EL (cell line): ENCODE measurements around the gene PNLDC1.
"Not testable (repeated sequence)": the region's sequence is repeated elsewhere in the genome, so short reads cannot be mapped to it uniquely, and the experiment has no call there.

Experiments used
- DNase-seq: peaks from one replicate; pipeline ENCODE4 v3.0.0-alpha.2; 2016

The PNLDC1 gene

GRCh38 chr6:159788753-159789376, 11.2 kb upstream of the PNLDC1 start:
- DNase-seq: peak; percentile 58

- peak; percentile 100 for DNase-seq
These were observed 10.5 kb upstream of the PNLDC1 start, which contains the start of gene TCP1 for GRCh38 chr6:159789377-159790148. TSS of gene TCP1 (minus strand) at chr6:159789602. CDS start at chr6:159789468, 134 bp downstream.

- DNase-seq: peak; percentile 98
These were observed 9.7 kb upstream of the PNLDC1 start, which contains the start of gene MRPL18 for GRCh38 chr6:159790149-159790955. TSS of gene MRPL18 (plus strand) at chr6:159790467. CDS start at chr6:159790588, 121 bp downstream.

GRCh38 chr6:159790956-159791598, 9.0 kb upstream of the PNLDC1 start:
- DNase-seq: no peak

GRCh38 chr6:159794976-159795375, 5.1 kb upstream of the PNLDC1 start:
- DNase-seq: not testable (repeated sequence)

- DNase-seq: no peak
These were observed 2.5 kb upstream of the PNLDC1 start for GRCh38 chr6:159797554-159797953.

GRCh38 chr6:159801935-159802334, 1.9 kb downstream of the PNLDC1 start:
- DNase-seq: no peak

- DNase-seq: no peak
These were observed 4.4 kb downstream of the PNLDC1 start for GRCh38 chr6:159804504-159804903.

- no peak for DNase-seq
These were observed 5.5 kb downstream of the PNLDC1 start for GRCh38 chr6:159805440-159806020.

GRCh38 chr6:159806021-159806458, 6.0 kb downstream of the PNLDC1 start:
- DNase-seq: no peak

- DNase-seq: no peak
These were observed 7.2 kb downstream of the PNLDC1 start for GRCh38 chr6:159807150-159807858.

GRCh38 chr6:159808647-159809046, 8.6 kb downstream of the PNLDC1 start:
- DNase-seq: no peak

- no peak for DNase-seq
These were observed 9.1 kb downstream of the PNLDC1 start for GRCh38 chr6:159809149-159809548.

GRCh38 chr6:159813781-159814180, 13.7 kb downstream of the PNLDC1 start:
- DNase-seq: no peak

- no peak for DNase-seq
These were observed 15.3 kb downstream of the PNLDC1 start for GRCh38 chr6:159815410-159815809.

GRCh38 chr6:159816775-159817174, 16.7 kb downstream of the PNLDC1 start:
- not testable (repeated sequence) for DNase-seq

GRCh38 chr6:159817951-159818739, 18.1 kb downstream of the PNLDC1 start:
- no peak for DNase-seq

GRCh38 chr6:159819098-159819497, 19.0 kb downstream of the PNLDC1 start:
- DNase-seq: no peak

GRCh38 chr6:159819932-159820640, 20.0 kb downstream of the PNLDC1 start:
- no peak for DNase-seq

- no peak for DNase-seq
These were observed 21.0 kb downstream of the PNLDC1 start for GRCh38 chr6:159821122-159821521.
